Thyroid gland (tissue), 4 donors: Measurements from ENCODE around the gene ADRA1B. TPM values are rescaled to one million over a fixed set of nuclear protein-coding genes. Genes with fewer than 3 reads are reported as not detected.

Source experiments
- DNase-seq, 2 donors: peaks; one replicate each; pipeline ENCODE4 v3.0.0-alpha.2; 2019
- H3K27ac ChIP-seq, 3 donors: fragments of 200-600 bp; sonication (generic); 1 replicate in 2 of 3; 2 replicates in 1 of 3; pipeline ENCODE4 v1.5.1; 2016 to 2019; ENCODE audit warnings: mild to moderate bottlenecking in 1 of 3, moderate library complexity in 1 of 3
- H3K27me3 ChIP-seq: fragments of 200-600 bp; sonication (generic); one replicate; pipeline ENCODE4 v1.5.1; 2019
- H3K36me3 ChIP-seq, 2 donors: fragments of 200-600 bp; sonication (generic); one replicate each; pipeline ENCODE4 v1.5.1; 2016 to 2019
- H3K4me1 ChIP-seq, 2 donors: fragments of 200-600 bp; sonication (generic); one replicate each; pipeline ENCODE4 v1.5.1; 2017 to 2019
- H3K4me3 ChIP-seq, 3 donors: fragments of 200-600 bp; sonication (generic); replicated peaks in 1 of 3; 1 replicate in 2 of 3; 2 replicates in 1 of 3; pipeline ENCODE4 v1.5.1; 2016; ENCODE audit warnings: mild to moderate bottlenecking in 1 of 3
- H3K9me3 ChIP-seq: fragments of 200-600 bp; sonication (generic); one replicate; pipeline ENCODE4 v1.5.1; 2017
- CTCF ChIP-seq, 6 experiments: fragments of 200-600 bp in 3 of 6; fragments of 450-650 bp in 3 of 6; sonication (generic) in 3 of 6; IDR thresholded peaks; one replicate each; pipeline ENCODE4 v1.5.1; 2016 to 2019; ENCODE audit warnings: antibody characterized with exemption in 6 of 6, mild to moderate bottlenecking in 2 of 6, inconsistent platforms in 1 of 6, moderate library complexity in 1 of 6
- POLR2A ChIP-seq, 2 donors: fragments of 450-650 bp; IDR thresholded peaks; one replicate each; pipeline ENCODE4 v1.6.1; 2017; ENCODE audit warnings: antibody characterized with exemption in 2 of 2, mild to moderate bottlenecking in 2 of 2, moderate library complexity in 1 of 2
- WGBS, 2 donors: methylation state at CpG; one replicate each; pipeline ENCODE4 v1.1.5; 2017; 5-methylcytosine and 5-hydroxymethylcytosine counted together
- intact Hi-C: fragments of 100-400 bp; cut with DNase I; formaldehyde crosslinking; loops from one replicate; pipeline ENCODE4 v1.15.1; 2023
- total RNA-seq, 4 donors: library from RNA; depleted of rRNA; stranded (reverse); fragments of >200 nt; gene quantifications; one replicate each; pipeline ENCODE4 v1.2.3, GENCODE V29; 2016

ADRA1B gene
- total RNA-seq, 4 donors from 2014 or later = 1.2 to 13.2 (median 3.1) TPM

GRCh38 chr5:159886296-159886695 is 30.0 kb upstream of the ADRA1B start:
- no peaks in the 10 kb centered on the region for H3K27me3 ChIP-seq
- H3K4me1 ChIP-seq = peaks cover 0 to 2% of the 10 kb centered on the region in 2 donors
- TF ChIP-seq POLR2A (IDR thresholded peaks at IDR 0.05) = no peak
- no peak for TF ChIP-seq CTCF (IDR thresholded peaks at IDR 0.05)
- 95 to 100% methylated on average over 1 of the region's 1 CpG for WGBS, 2 donors
- intact Hi-C loops = no loop called here
- no peak overlapping the region for H3K4me3 ChIP-seq
- DNase-seq = no peak
- H3K9me3 ChIP-seq = no peaks in the 10 kb centered on the region
- no peak overlapping the region for H3K27ac ChIP-seq
- no peaks in the 10 kb centered on the region for H3K36me3 ChIP-seq

- intact Hi-C loops = no loop called here
- Histone ChIP-seq H3K4me1 (peaks cover 5 to 10% of the 10 kb centered on the region in 2 donors), H3K27ac (no peak overlapping the region), H3K36me3 (no peaks in the 10 kb centered on the region), H3K4me3 (no peak overlapping the region), H3K9me3 (no peaks in the 10 kb centered on the region), H3K27me3 (no peaks in the 10 kb centered on the region)
- 27 to 29% methylated on average over 1 of the region's 1 CpG for WGBS, 2 donors
- DNase-seq = no peak
- TF ChIP-seq POLR2A (IDR thresholded peaks at IDR 0.05) = no peak
- TF ChIP-seq CTCF (IDR thresholded peaks at IDR 0.05) = no peak
These were observed 29.2 kb upstream of the ADRA1B start for GRCh38 chr5:159887050-159887449.

GRCh38 chr5:159888860-159889259 is 27.4 kb upstream of the ADRA1B start:
- WGBS, 2 donors = 84 to 92% methylated on average over 5 of the region's 5 CpGs
- TF ChIP-seq CTCF (IDR thresholded peaks at IDR 0.05) = no peak
- TF ChIP-seq POLR2A (IDR thresholded peaks at IDR 0.05) = no peak
- Histone ChIP-seq H3K27me3 (no peaks in the 10 kb centered on the region), H3K36me3 (no peaks in the 10 kb centered on the region), H3K27ac (no peak overlapping the region), H3K9me3 (no peaks in the 10 kb centered on the region), H3K4me3 (no peak overlapping the region), H3K4me1 (peaks cover 6 to 12% of the 10 kb centered on the region in 2 donors)
- intact Hi-C loops = no loop called here
- DNase-seq = no peak

GRCh38 chr5:159890141-159890540 is 26.1 kb upstream of the ADRA1B start:
- TF ChIP-seq POLR2A (IDR thresholded peaks at IDR 0.05) (no peak), CTCF (IDR thresholded peaks at IDR 0.05) (no peak)
- no peak overlapping the region for H3K4me3 ChIP-seq
- DNase-seq = no peak
- H3K27ac ChIP-seq = no peak overlapping the region
- H3K4me1 ChIP-seq = peaks cover 6 to 12% of the 10 kb centered on the region in 2 donors
- H3K36me3 ChIP-seq = no peaks in the 10 kb centered on the region
- WGBS, 2 donors = 52 to 58% methylated on average over 1 of the region's 1 CpG
- intact Hi-C loops = no loop called here
- H3K9me3 ChIP-seq = no peaks in the 10 kb centered on the region
- H3K27me3 ChIP-seq = no peaks in the 10 kb centered on the region

- no peaks in the 10 kb centered on the region for H3K9me3 ChIP-seq
- peaks cover 6 to 12% of the 10 kb centered on the region in 2 donors for H3K4me1 ChIP-seq
- peak overlapping the region in 2 of 3 donors; percentile 24 to 46 for H3K27ac ChIP-seq
- no peaks in the 10 kb centered on the region for H3K36me3 ChIP-seq
- no peak overlapping the region for H3K4me3 ChIP-seq
- intact Hi-C loops = no loop called here
- TF ChIP-seq CTCF (IDR thresholded peaks at IDR 0.05) = no peak
- no peaks in the 10 kb centered on the region for H3K27me3 ChIP-seq
- DNase-seq = peak; percentile 79 to 86
- 49 to 51% methylated on average over 5 of the region's 5 CpGs for WGBS, 2 donors
These were observed 24.9 kb upstream of the ADRA1B start for GRCh38 chr5:159891371-159891770.
